H1 (cell line): Measurements from ENCODE around the gene IL21R.

Source experiments
- ATF3 ChIP-seq: IDR thresholded peaks from 2 replicates; pipeline ENCODE4 v1.6.1; 2011; ENCODE audit warnings: low read depth, mild to moderate bottlenecking, low read length; ENCODE audit not compliant: insufficient read depth
- CTCF ChIP-seq, 3 experiments: IDR thresholded peaks; 1 replicate in 2 of 3; 2 replicates in 1 of 3; pipeline versions ENCODE4 v1.5.1 to v1.6.1; 2011; ENCODE audit warnings: low read length in 3 of 3, mild to moderate bottlenecking in 3 of 3, inconsistent platforms in 2 of 3, low read depth in 1 of 3, moderate library complexity in 1 of 3; ENCODE audit not compliant: insufficient read depth in 1 of 3; ENCODE audit errors: control extremely low read depth in 1 of 3
- EP300 ChIP-seq, 2 experiments: IDR thresholded peaks; 1 replicate in 1 of 2; 2 replicates in 1 of 2; pipeline ENCODE4 v1.6.1; 2011 to 2012; ENCODE audit warnings: low read depth in 2 of 2, low read length in 2 of 2, mild to moderate bottlenecking in 2 of 2, borderline replicate concordance in 1 of 2, inconsistent platforms in 1 of 2, moderate library complexity in 1 of 2
- EZH2 ChIP-seq: fragments of 200-600 bp; sonication (generic); IDR thresholded peaks from 2 replicates; pipeline ENCODE4 v1.7.1; 2012; ENCODE audit warnings: low read depth, mild to moderate bottlenecking, moderate library complexity, low read length, inconsistent platforms; ENCODE audit not compliant: severe bottlenecking
- HDAC2 ChIP-seq, 2 experiments: fragments of 300-600 bp in 1 of 2; sonication (generic) in 1 of 2; IDR thresholded peaks; 2 replicates each; pipeline ENCODE4 v1.6.1; 2011 to 2012; ENCODE audit warnings: low read depth in 2 of 2, low read length in 2 of 2, mild to moderate bottlenecking in 2 of 2, moderate library complexity in 2 of 2, borderline replicate concordance in 1 of 2, inconsistent platforms in 1 of 2
- JUND ChIP-seq: IDR thresholded peaks from 2 replicates; pipeline ENCODE4 v1.6.1; 2011; ENCODE audit warnings: mild to moderate bottlenecking, improper control_type of control experiment, low read length
- POLR2A ChIP-seq, 2 experiments: IDR thresholded peaks; 1 replicate in 1 of 2; 2 replicates in 1 of 2; pipeline ENCODE4 v1.6.1; 2011; ENCODE audit warnings: low read depth in 2 of 2, low read length in 2 of 2, mild to moderate bottlenecking in 2 of 2; ENCODE audit errors: control extremely low read depth in 1 of 2
- POLR2AphosphoS5 ChIP-seq: IDR thresholded peaks from 2 replicates; pipeline ENCODE4 v1.6.1; 2011; ENCODE audit warnings: low read depth, low read length
- RAD21 ChIP-seq, 2 experiments: IDR thresholded peaks in 1 of 2; conservative IDR thresholded peaks in 1 of 2; 2 replicates each; pipeline ENCODE4 v1.6.1; 2011; ENCODE audit warnings: low read depth in 2 of 2, low read length in 2 of 2, improper control_type of control experiment in 1 of 2, inconsistent platforms in 1 of 2, mild to moderate bottlenecking in 1 of 2, moderate library complexity in 1 of 2
- TAF1 ChIP-seq: IDR thresholded peaks from 2 replicates; pipeline ENCODE4 v1.6.1; 2011; ENCODE audit warnings: mild to moderate bottlenecking, low read depth, low read length
- TEAD4 ChIP-seq: IDR thresholded peaks from 2 replicates; pipeline ENCODE4 v1.6.1; 2012; ENCODE audit warnings: low read depth, low read length, inconsistent platforms, mixed read lengths

GRCh38 chr16:27475561-27475960 is 73.6 kb downstream of the IL21R start:
- TF ChIP-seq POLR2A (IDR thresholded peaks at IDR 0.05; ENCODE audit: control extremely low read depth in 1 of 2, low read depth in 2 of 2, low read length in 2 of 2) (no peak), POLR2AphosphoS5 (no peak), HDAC2 (IDR thresholded peaks at IDR 0.05; ENCODE audit: borderline replicate concordance in 1 of 2, low read depth in 2 of 2, low read length in 2 of 2) (no peak), CTCF (IDR thresholded peaks at IDR 0.05; ENCODE audit: control extremely low read depth in 1 of 3, insufficient read depth in 1 of 3, low read depth in 1 of 3, low read length in 3 of 3) (no peak), TAF1 (no peak), ATF3 (no peak), TEAD4 (no peak), RAD21 (IDR thresholded peaks at IDR 0.05 in 1 of 2, conservative IDR thresholded peaks at IDR 0.05 in 1 of 2; ENCODE audit: low read depth in 2 of 2, low read length in 2 of 2) (no peak), EZH2 (no peak), JUND (no peak), EP300 (IDR thresholded peaks at IDR 0.05; ENCODE audit: borderline replicate concordance in 1 of 2, low read depth in 2 of 2, low read length in 2 of 2) (no peak)
